Natural killer cell (primary cell): ENCODE measurements around the gene ZNF678. TPM values are rescaled to one million over a fixed set of nuclear protein-coding genes. Genes with fewer than 3 reads are reported as not detected.

ENCODE experiments used
- ATAC-seq, 3 donors: fragments of 150-1000 bp in 2 of 3; fragments of 200-7000 bp in 1 of 3; cut with Tn5 transposase; 1 replicate in 1 of 3; 2 replicates in 2 of 3; pipeline ENCODE4 v1.10.0; 2021; ENCODE audit warnings: mild to moderate bottlenecking in 2 of 3, moderate library complexity in 2 of 3
- DNase-seq, 2 donors: peaks; one replicate each; pipeline versions ENCODE4 v3.0.0 to v3.0.0-alpha.2; 2013 to 2021; ENCODE audit warnings: mixed read lengths in 1 of 2
- H3K27ac ChIP-seq: one replicate; pipeline ENCODE4 v1.5.1; 2013; ENCODE audit warnings: mild to moderate bottlenecking, low read length
- H3K27me3 ChIP-seq: one replicate; pipeline ENCODE4 v1.6.1; 2013; ENCODE audit warnings: low read length; ENCODE audit not compliant: control insufficient read depth, insufficient read depth
- H3K36me3 ChIP-seq: one replicate; pipeline ENCODE4 v1.6.1; 2013; ENCODE audit warnings: low read length; ENCODE audit not compliant: control insufficient read depth, insufficient read depth
- H3K4me1 ChIP-seq: one replicate; pipeline ENCODE4 v1.6.1; 2013; ENCODE audit warnings: low read length; ENCODE audit not compliant: control insufficient read depth, insufficient read depth
- H3K4me3 ChIP-seq: one replicate; pipeline ENCODE4 v1.5.1; 2013; ENCODE audit warnings: low read length
- H3K9me3 ChIP-seq: one replicate; pipeline ENCODE4 v1.6.1; 2013; ENCODE audit warnings: low read length; ENCODE audit not compliant: control insufficient read depth, insufficient read depth
- H3K27ac Mint-ChIP-seq, 2 donors: one replicate each; pipeline ENCODE4 v1.8.0; 2022; ENCODE audit warnings: mild to moderate bottlenecking in 2 of 2, mixed read lengths in 2 of 2, moderate library complexity in 1 of 2
- H3K27me3 Mint-ChIP-seq, 2 donors: one replicate each; pipeline ENCODE4 v1.8.0; 2022; ENCODE audit warnings: low read depth in 2 of 2, mixed read lengths in 2 of 2
- H3K36me3 Mint-ChIP-seq: one replicate; pipeline ENCODE4 v1.8.0; 2022; ENCODE audit warnings: mixed read lengths
- H3K4me1 Mint-ChIP-seq, 2 donors: one replicate each; pipeline ENCODE4 v1.8.0; 2022; ENCODE audit warnings: mixed read lengths in 2 of 2
- H3K4me3 Mint-ChIP-seq: one replicate; pipeline ENCODE4 v1.8.0; 2022; ENCODE audit warnings: mild to moderate bottlenecking, moderate library complexity, mixed read lengths
- H3K9me3 Mint-ChIP-seq, 2 donors: one replicate each; pipeline ENCODE4 v1.8.0; 2022; ENCODE audit warnings: mixed read lengths in 2 of 2
- CTCF ChIP-seq: fragments of 200-600 bp; IDR thresholded peaks from one replicate; pipeline ENCODE4 v1.8.0; 2022; ENCODE audit warnings: antibody characterized with exemption
- WGBS: methylation state at CpG from one replicate; pipeline ENCODE4 v1.1.7; 2013; ENCODE audit warnings: missing lambda C conversion rate; ENCODE audit not compliant: insufficient coverage; 5-methylcytosine and 5-hydroxymethylcytosine counted together
- intact Hi-C: fragments of 100-400 bp; cut with micrococcal nuclease; formaldehyde crosslinking; loops from one replicate; pipeline ENCODE4 v1.14.2; 2022
- total RNA-seq, 4 donors: library from RNA; stranded (reverse); fragments of 120-200 nt in 1 of 4; gene quantifications; one replicate each; pipeline versions ENCODE4 v1.2.3 to v1.2.4, GENCODE V29; 2013 to 2022

Gene ZNF678
- total RNA-seq, 3 donors from 2014 or later (not counting 1 experiment from before 2014, with no cell fraction given), result 9.7 to 14.0 (median 10.7) TPM

GRCh38 chr1:227556288-227556687 is 7.1 kb upstream of the ZNF678 start:
- TF ChIP-seq CTCF, result no peak
- DNase-seq, result no peak
- peaks cover 7% of the 10 kb centered on the region for H3K27me3 ChIP-seq
- peaks cover 0 to 15% of the 10 kb centered on the region in 2 donors for H3K4me1 Mint-ChIP-seq
- no peak overlapping the region for H3K27ac Mint-ChIP-seq
- H3K4me3 Mint-ChIP-seq, result no peak overlapping the region
- H3K36me3 ChIP-seq, result no peaks in the 10 kb centered on the region
- ATAC-seq, result no peak
- peaks cover 7 to 11% of the 10 kb centered on the region in 2 donors for H3K9me3 Mint-ChIP-seq
- peaks cover 7% of the 10 kb centered on the region for H3K36me3 Mint-ChIP-seq
- peaks cover 11% of the 10 kb centered on the region for H3K4me1 ChIP-seq
- WGBS, result 94% methylated on average over 7 of the region's 7 CpGs
- no peaks in the 10 kb centered on the region for H3K9me3 ChIP-seq
- peaks cover 30 to 40% of the 10 kb centered on the region in 2 donors for H3K27me3 Mint-ChIP-seq
- H3K4me3 ChIP-seq, result no peak overlapping the region
- intact Hi-C loops, result no loop called here
- no peak overlapping the region for H3K27ac ChIP-seq

GRCh38 chr1:227557962-227558725 is 5.2 kb upstream of the ZNF678 start:
- H3K36me3 Mint-ChIP-seq, result no peaks in the 10 kb centered on the region
- Histone ChIP-seq H3K4me3 (no peak overlapping the region), H3K36me3 (no peaks in the 10 kb centered on the region), H3K27ac (no peak overlapping the region), H3K9me3 (no peaks in the 10 kb centered on the region), H3K27me3 (peaks cover 11% of the 10 kb centered on the region), H3K4me1 (peaks cover 15% of the 10 kb centered on the region)
- 66% methylated on average over 29 of the region's 29 CpGs for WGBS
- ATAC-seq (no peak), DNase-seq (no peak)
- H3K4me1 Mint-ChIP-seq, result peaks cover 2 to 23% of the 10 kb centered on the region in 2 donors
- intact Hi-C loops, result no loop called here
- no peak overlapping the region for H3K27ac Mint-ChIP-seq
- no peak overlapping the region for H3K4me3 Mint-ChIP-seq
- peaks cover 33 to 39% of the 10 kb centered on the region in 2 donors for H3K27me3 Mint-ChIP-seq
- H3K9me3 Mint-ChIP-seq, result peaks cover 2 to 3% of the 10 kb centered on the region in 2 donors
- TF ChIP-seq CTCF, result no peak

- DNase-seq, result no peak
- no peaks in the 10 kb centered on the region for H3K36me3 Mint-ChIP-seq
- H3K4me1 Mint-ChIP-seq, result peaks cover 9 to 29% of the 10 kb centered on the region in 2 donors
- no peak for ATAC-seq
- intact Hi-C loops, result no loop called here
- H3K27ac Mint-ChIP-seq, result peak overlapping the region in 1 of 2 donors; percentile 25
- no peak overlapping the region for H3K4me3 ChIP-seq
- peaks cover 17% of the 10 kb centered on the region for H3K4me1 ChIP-seq
- H3K4me3 Mint-ChIP-seq, result peak overlapping the region; percentile 47
- no peaks in the 10 kb centered on the region for H3K9me3 ChIP-seq
- no peak overlapping the region for H3K27ac ChIP-seq
- no peak for TF ChIP-seq CTCF
- peaks cover 11% of the 10 kb centered on the region for H3K27me3 ChIP-seq
- H3K27me3 Mint-ChIP-seq, result peaks cover 33 to 39% of the 10 kb centered on the region in 2 donors
- WGBS, result 46% methylated on average over 20 of the region's 20 CpGs
- peaks cover 2 to 3% of the 10 kb centered on the region in 2 donors for H3K9me3 Mint-ChIP-seq
- H3K36me3 ChIP-seq, result no peaks in the 10 kb centered on the region
Observed at GRCh38 chr1:227558732-227559262, 4.6 kb upstream of the ZNF678 start.
